ENCODE measurements around the gene GLCCI1. TPM values are rescaled to one million over a fixed set of nuclear protein-coding genes. Genes with fewer than 3 reads are reported as not detected.
"Not testable (repeated sequence)": the region's sequence is repeated elsewhere in the genome, so short reads cannot be mapped to it uniquely, and the experiment has no call there.

Gene GLCCI1
- polyA plus RNA-seq, 4 donors = 33.2 to 41.6 (median 33.9) TPM

DNA sequence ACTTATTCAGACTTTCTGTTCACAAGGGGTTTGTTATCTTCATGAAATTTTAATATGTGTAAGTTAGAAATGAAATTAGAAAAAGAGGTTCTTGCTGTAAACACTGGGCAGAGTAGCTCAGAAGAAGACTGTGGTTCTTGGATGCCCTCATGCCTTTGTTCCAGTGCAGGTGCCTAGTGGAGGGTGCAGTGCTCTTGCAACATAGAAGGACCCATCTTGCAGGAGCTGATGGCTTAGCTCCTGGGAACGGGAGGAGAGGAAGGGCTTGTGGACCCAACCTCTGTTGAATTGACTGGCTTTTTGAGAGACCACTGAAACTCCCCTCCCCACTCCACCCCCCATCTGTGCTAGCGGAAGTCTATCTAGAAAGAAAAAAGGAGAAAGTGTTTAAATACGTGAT, 116.8 kb downstream of the GLCCI1 start:
- DNase-seq (ENCODE audit: low read depth in 4 of 4, low spot score in 3 of 4) = no peak

GRCh38 chr7:8086239-8086638, 117.6 kb downstream of the GLCCI1 start:
- DNase-seq (ENCODE audit: low read depth in 4 of 4, low spot score in 3 of 4) = no peak

- DNase-seq (ENCODE audit: low read depth in 4 of 4, low spot score in 3 of 4) = no peak
Measured at GRCh38 chr7:8089036-8089780, 120.6 kb downstream of the GLCCI1 start.

DNA sequence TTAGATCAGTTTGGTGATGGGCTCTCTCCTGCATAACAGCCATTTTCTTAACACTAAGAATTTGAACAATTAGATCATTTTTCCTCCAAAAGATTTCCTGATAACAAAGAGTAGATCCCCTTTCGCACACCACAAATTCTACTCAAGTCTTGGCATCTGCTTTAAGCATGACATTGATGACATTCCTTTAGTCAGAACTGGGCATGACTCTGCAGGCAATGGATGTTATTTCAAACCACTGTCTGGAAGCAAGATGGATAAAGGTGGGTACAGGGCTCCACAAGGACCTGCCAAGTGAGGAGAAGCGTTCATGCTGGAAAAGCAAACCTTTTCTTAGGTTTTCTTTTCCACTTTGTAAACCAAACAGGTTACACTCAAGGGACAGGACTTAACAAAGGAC, 123.5 kb downstream of the GLCCI1 start:
- DNase-seq (ENCODE audit: low read depth in 4 of 4, low spot score in 3 of 4) = no peak

DNA sequence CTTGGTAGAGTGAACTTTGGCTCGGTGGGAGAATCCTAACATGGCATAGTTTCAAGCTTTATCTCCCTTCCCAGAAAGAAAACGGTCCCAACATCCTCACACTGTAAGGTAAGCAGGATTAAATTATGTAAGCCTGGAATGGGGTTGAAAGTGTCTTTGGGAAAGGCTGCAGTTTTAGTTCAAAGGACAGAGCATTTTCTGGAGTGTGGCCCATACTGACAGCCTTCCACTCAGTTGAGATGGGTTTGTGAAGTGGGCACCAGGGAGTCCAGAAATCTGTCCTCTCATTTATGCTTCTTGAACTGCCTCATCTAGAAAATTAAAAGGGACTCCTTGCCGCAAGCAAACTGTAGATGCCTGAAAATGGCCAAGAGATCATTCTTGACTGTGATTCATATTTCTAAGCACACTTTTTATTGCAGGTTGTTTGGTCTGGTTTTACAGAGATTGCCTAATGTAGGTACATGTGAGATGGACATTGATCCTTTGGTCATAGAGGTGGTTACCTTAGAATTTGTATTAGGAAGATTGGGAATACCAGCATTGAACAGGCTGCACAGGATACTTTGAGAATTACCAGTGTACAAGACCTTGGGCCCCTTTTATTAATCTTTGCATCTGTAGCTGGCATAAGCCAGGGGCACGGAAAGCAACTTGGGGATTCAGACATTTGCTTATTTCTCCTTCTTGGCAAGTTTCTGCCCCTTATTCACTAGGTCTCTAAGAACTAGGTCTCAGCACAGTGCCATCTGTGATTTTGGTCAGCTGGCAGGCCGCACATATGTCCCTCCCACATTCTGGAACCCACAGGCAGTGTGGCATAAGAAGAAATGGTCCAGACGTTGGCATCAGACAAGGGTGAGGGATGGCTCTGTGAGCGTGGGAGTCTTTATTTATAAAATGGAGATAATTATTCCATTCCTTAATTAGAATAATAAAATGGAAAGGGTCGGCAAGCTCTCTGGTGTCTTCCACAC, 125.9 kb downstream of the GLCCI1 start:
- no peak for DNase-seq (ENCODE audit: low read depth in 4 of 4, low spot score in 3 of 4)

DNA sequence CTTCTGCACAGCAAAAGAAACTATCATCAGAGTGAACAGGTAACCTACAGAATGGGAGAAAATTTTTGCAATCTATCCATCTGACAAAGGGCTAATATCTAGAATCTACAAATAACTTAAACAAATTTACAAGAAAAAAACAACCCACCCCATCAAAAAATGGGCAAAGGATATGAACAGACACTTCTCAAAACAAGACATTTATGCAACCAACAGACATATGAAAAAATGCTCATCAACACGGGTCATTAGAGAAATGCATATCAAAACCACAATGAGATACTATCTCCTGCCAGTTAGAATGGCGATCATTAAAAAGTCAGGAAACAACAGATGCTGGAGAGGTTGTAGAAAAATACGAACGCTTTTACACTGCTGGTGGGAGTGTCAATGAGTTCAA, 132.7 kb downstream of the GLCCI1 start:
- not testable (repeated sequence) for DNase-seq (ENCODE audit: low read depth in 4 of 4, low spot score in 3 of 4)

- no peak for DNase-seq (ENCODE audit: low read depth in 4 of 4, low spot score in 3 of 4)
Measured at GRCh38 chr7:8103282-8103681, 134.7 kb downstream of the GLCCI1 start.

- DNase-seq (ENCODE audit: low read depth in 4 of 4, low spot score in 3 of 4) = no peak
Measured at GRCh38 chr7:8105449-8106095, 137.0 kb downstream of the GLCCI1 start.

DNA sequence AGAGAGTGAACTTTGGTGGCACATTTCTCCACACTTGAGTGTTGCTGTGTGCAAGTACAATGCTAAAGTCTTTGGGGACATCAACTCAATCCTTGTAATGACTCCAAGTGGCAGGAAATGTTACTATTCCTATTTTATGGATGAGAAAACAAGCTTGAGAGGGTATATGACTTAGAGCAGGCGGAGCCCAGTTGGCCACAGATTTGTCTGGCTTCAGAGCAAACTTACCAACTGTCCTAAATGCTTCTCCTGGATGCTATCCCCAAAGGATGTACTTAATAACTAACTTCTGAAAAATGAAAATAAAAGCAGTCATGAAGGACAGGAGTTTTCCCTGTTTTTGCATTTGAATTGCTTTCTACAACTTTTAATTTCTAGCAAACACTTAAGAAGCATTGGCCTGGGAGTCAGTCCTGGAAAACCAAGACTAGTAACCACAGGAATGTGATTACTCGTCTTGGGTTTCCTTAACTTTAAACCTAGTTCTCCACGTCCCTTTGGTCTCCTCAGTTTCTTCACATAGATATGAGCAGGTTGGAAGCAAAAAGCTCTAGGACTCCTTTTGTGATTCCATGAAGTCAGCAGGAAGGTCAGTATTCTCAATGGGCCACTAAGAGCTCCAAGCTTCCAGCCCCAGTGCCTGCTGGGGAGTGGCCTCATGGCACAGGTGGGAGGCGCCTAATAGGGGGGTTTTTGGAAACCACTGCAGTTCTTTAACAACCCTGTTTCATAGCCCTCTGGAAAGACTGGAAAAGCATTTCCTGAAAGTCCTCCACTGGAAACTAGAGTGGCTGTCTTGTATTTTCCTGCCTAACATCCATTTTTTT, 140.8 kb downstream of the GLCCI1 start:
- DNase-seq (ENCODE audit: low read depth in 4 of 4, low spot score in 3 of 4) = no peak

GRCh38 chr7:8111282-8111960, 142.8 kb downstream of the GLCCI1 start:
- DNase-seq (ENCODE audit: low read depth in 4 of 4, low spot score in 3 of 4) = no peak

GRCh38 chr7:8112685-8113084, 144.1 kb downstream of the GLCCI1 start:
- DNase-seq (ENCODE audit: low read depth in 4 of 4, low spot score in 3 of 4) = no peak

DNA sequence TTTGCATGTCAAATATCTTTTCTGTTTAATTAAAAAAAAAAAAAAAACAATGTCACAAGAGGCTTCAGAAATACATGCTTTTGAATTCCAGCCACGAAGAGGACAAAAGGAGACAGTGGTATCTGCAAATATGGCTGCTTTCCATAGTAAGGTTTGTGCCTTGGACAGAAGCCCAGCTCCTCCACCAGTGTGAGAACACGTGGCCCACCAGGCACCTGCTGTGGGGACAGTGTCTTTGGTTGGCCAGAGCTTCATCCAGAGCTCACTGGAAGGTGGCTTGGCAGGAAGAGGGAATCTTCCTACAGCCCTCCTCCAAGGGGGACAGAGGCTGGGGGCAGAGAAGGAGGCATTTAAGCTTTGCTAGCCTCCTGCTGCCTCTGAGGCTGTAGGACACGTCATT, 144.6 kb downstream of the GLCCI1 start:
- DNase-seq (ENCODE audit: low read depth in 4 of 4, low spot score in 3 of 4) = no peak

DNA sequence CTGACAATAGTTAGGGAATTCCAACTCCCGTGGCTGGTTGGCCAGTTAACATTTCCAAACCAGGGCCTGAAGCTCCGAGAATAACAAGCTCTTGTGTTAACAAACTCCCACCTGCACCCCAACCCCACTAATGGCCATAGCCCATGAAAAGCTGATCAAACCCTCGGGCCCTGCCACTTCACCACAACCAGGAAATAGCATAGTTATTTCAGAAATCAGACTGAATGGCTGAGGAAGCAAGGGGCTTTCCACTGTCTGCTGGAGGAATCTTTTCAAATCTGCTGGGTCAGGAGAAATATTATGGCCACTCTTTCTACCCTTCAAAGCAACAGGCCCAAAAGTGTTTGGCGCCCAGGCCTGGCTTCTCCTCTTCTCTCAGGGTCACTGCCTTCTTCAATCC, 145.6 kb downstream of the GLCCI1 start:
- DNase-seq (ENCODE audit: low read depth in 4 of 4, low spot score in 3 of 4) = no peak

- no peak for DNase-seq (ENCODE audit: low read depth in 4 of 4, low spot score in 3 of 4)
Measured at GRCh38 chr7:8115547-8116402, 147.2 kb downstream of the GLCCI1 start.

DNA sequence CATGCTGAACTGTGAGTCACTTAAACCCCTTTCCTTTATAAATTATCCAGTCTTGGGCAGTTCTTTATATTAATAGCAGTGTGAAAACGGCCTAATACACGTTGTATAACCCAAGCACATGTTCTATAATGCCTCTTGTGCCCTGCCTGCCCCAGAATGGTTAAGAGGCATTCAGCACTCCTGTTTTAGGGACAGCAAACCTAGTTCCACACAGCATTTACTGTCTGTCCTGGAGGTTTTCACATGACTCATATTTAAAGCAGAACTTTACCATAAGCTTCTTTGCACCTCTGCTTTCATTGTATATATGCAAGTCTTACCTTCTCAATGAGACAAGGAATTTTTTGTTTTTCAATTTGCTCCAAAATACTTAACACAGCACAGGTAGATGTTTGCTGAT, 148.6 kb downstream of the GLCCI1 start:
- no peak for DNase-seq (ENCODE audit: low read depth in 4 of 4, low spot score in 3 of 4)

- DNase-seq (ENCODE audit: low read depth in 4 of 4, low spot score in 3 of 4) = no peak
Measured at GRCh38 chr7:8119262-8119661, 150.7 kb downstream of the GLCCI1 start.

DNA sequence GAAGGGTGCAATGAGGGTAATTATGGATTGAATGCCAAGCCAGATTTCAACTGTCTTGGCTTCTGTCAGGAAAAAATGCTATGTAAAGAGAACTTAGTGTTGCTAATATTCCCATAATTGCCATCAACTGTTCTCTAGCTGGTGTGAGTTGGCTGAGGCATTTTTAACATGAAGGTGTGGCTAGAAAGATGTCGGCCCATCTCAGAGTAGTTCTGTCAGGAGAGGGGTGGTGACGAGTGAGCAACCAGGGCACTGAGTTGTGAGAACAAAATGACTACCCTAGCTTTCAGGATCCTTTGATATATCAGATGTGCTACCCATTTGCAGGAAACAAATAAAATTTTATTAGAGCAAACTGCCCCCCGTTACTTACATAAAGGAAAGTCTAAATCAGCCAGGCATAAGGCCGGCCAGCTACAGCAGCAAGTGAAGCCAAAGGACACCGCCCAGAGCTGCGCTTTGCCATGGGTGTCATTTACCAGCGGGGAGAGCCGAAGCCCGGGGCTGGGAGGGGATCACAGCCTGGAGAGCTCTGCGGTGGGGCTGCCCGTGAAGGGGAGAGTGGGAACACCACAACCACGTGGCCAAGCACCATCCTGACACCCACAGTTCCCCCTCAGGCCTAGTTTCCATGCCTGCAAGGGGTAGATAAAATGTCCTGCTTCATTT, 151.9 kb downstream of the GLCCI1 start:
- DNase-seq (ENCODE audit: low read depth in 4 of 4, low spot score in 3 of 4) = no peak

DNA sequence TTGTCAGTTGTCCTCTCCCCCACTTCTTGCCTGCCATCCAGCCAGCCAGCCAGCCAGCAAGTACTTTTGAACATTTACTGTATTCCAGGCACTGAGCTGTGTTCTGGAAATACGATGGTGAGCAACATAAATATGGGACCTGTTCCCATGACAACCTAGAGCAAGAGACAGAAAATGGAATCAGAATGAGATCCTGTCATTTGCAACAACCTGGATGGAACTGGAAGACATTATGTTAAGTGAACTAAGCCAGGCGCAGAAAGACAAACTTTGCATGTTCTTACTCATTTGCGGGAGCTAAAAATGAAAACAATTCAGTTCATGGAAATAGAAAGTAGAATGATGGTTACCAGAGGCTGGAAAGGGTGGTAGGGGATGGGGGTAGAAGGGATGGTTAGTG, 152.6 kb downstream of the GLCCI1 start:
- no peak for DNase-seq (ENCODE audit: low read depth in 4 of 4, low spot score in 3 of 4)
